Measurements from ENCODE around the gene NUB1. TPM values are rescaled to one million over a fixed set of nuclear protein-coding genes. Genes with fewer than 3 reads are reported as not detected.

The NUB1 gene, protein sequence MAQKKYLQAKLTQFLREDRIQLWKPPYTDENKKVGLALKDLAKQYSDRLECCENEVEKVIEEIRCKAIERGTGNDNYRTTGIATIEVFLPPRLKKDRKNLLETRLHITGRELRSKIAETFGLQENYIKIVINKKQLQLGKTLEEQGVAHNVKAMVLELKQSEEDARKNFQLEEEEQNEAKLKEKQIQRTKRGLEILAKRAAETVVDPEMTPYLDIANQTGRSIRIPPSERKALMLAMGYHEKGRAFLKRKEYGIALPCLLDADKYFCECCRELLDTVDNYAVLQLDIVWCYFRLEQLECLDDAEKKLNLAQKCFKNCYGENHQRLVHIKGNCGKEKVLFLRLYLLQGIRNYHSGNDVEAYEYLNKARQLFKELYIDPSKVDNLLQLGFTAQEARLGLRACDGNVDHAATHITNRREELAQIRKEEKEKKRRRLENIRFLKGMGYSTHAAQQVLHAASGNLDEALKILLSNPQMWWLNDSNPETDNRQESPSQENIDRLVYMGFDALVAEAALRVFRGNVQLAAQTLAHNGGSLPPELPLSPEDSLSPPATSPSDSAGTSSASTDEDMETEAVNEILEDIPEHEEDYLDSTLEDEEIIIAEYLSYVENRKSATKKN
- 31.7 to 47.2 TPM (median 37.0 TPM) in 5 replicates for total RNA-seq (2022; extraction: Qiagen RNA extraction)

DNA sequence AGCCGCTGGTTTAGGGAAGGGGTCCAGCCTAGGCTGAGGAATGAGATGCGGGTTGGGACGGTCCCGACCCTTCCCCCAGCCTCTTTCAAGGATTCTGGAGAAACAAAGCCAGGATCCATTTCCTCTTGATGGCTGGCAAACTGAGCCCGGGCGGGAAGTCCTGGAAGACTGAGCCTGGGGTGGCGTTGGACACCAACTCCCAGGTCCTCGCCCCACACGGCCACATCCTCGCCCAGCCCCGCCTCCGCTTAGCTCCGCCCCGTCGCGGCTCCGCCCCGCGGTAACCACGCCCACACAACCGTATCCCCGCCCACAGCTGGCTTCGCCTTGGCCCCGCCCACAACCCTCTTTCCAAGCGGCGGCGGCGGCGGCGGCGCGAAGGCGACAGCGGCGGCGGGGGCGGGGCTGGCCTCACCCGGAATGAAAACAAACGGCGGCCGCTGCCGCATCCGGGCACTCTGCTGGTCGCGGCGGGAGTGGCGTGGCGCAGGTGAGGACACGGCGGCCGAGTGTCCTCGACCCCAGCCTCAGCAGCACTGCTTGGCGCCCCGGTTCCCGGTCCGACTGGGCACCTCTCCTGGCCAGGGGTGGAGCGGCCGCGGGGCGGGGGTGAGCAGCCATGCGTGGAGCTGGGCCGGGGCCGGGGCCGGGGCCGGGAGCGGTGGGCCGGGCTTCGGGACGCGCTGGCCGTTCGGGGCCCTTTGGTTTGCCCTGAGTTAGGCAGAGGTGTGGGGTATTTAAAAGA is at the start of gene NUB1:
Gene NUB1 (plus strand): TSS at position 456 of the 745 bp plus-strand sequence. CDS start 3,538 bp downstream, outside the sequence.

DNA sequence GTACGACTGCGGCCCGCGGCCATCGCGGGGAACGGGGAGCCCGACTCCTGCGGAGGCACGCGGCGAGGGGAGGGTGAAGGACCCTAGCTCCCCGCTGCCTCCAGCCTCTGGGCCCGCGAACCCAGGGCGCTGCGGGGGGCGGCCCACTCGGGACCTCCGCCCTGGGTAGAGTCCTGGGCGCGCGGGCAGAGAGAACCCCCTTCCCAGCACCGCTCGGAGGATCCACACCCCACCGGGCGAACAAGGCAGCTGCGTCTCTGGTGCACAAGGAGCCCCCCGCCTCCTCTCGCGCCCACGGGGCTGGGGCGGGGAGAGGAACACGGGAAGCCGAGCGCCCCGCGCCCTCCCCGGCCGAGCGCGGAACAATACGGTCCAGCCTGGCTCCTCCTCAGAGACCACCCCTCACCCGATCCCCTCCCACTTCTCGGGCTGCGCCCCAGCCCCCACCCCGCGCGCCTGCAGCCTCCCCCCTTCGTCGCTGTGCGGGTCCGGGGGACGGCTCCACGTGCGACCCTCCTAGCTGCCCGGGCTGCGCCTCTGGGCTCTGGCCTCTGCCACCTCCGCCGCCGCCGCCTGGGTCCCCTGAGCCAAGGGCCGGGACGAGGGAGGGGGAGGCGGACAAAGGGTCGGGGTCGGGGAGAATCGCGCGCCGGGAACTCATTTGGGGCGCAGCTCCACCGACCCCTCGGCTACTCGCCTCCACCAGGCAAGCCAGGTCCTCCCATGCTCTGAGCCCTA is 68.2 kb downstream of the NUB1 start, which contains the start of gene WDR86:
Gene WDR86 (minus strand): TSS at position 372 of the 738 bp plus-strand sequence. CDS start 449 bp downstream, outside the sequence.

Other genes with a start within 250 kb of the NUB1 start
- gene GBX1, start 174.1 kb upstream of the NUB1 start, total RNA-seq (2022; extraction: Qiagen RNA extraction) = 0.09 TPM in 1 of 5 replicates, not detected in the others
- not detected in 5 replicates for gene ASB10, start 154.6 kb upstream of the NUB1 start, total RNA-seq (2022; extraction: Qiagen RNA extraction)
- gene H2BK1, start 131.3 kb upstream of the NUB1 start, total RNA-seq (2022; extraction: Qiagen RNA extraction) = not detected in 5 replicates
- gene ABCF2, start 114.6 kb upstream of the NUB1 start, total RNA-seq (2022; extraction: Qiagen RNA extraction) = 59.8 to 64.2 TPM (median 62.4 TPM) in 5 replicates
- gene CHPF2, start 109.3 kb upstream of the NUB1 start, total RNA-seq (2022; extraction: Qiagen RNA extraction) = 38.8 to 44.8 TPM (median 43.5 TPM) in 5 replicates
- gene SMARCD3, start 93.1 kb upstream of the NUB1 start, total RNA-seq (2022; extraction: Qiagen RNA extraction) = 7.8 to 9.7 TPM (median 9.3 TPM) in 5 replicates
- gene WDR86, start 68.2 kb downstream of the NUB1 start, total RNA-seq (2022; extraction: Qiagen RNA extraction) = 0.13 to 0.26 TPM (median 0.20 TPM) in 5 replicates
- gene CRYGN, start 98.3 kb downstream of the NUB1 start, total RNA-seq (2022; extraction: Qiagen RNA extraction) = not detected in 5 replicates
- 94.7 to 153 TPM (median 149 TPM) in 5 replicates for gene RHEB, start 178.1 kb downstream of the NUB1 start, total RNA-seq (2022; extraction: Qiagen RNA extraction)

Data from A549 treated with AZD2906 at 1 μM for 4 hours (cell line).